ENCODE measurements around the gene SLC12A2.

SLC12A2 gene

DNA sequence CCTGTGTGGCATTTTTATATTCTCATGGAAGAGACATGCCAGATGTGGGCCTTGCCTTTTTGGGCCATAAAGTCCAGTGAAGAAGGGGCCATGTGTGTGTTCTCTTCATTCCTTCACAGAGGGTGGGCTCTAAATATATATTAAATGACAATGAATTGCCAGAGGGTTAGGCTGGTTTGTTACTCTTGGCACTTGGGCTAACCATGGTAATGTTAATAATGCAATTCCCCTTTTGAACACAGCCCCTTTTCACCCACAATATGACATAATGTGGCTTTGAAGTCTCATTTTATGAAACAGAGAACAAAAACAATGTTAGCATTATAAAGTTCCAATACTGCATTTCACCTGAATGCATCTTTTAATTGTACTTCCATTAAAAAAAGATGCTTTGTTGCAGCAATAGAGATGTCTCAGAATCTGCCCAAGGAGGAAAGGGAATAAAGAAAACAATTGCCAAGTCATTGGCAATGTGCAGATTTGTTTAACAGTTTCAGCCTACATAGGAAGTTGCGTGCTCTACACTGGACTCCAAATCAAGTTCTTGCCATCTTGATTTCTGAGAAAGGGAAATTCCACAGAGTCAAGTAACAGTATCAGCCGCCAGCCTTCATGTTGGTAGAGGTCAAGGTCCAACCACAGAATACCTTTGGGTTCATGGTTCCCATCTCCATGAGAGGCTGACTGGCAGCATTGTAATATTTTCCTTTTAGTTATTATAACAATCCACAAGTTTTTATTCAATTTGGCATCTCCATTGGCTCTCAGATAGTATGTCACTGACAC is 141.9 kb downstream of the SLC12A2 start:
- no peak for DNase-seq (ENCODE audit: low read depth in 2 of 2)

GRCh38 chr5:128228008-128228407 is 144.4 kb downstream of the SLC12A2 start:
- no peak for DNase-seq (ENCODE audit: low read depth in 2 of 2)

- DNase-seq (ENCODE audit: low read depth in 2 of 2), result no peak
Measured at GRCh38 chr5:128228521-128228920, 145.0 kb downstream of the SLC12A2 start.

DNA sequence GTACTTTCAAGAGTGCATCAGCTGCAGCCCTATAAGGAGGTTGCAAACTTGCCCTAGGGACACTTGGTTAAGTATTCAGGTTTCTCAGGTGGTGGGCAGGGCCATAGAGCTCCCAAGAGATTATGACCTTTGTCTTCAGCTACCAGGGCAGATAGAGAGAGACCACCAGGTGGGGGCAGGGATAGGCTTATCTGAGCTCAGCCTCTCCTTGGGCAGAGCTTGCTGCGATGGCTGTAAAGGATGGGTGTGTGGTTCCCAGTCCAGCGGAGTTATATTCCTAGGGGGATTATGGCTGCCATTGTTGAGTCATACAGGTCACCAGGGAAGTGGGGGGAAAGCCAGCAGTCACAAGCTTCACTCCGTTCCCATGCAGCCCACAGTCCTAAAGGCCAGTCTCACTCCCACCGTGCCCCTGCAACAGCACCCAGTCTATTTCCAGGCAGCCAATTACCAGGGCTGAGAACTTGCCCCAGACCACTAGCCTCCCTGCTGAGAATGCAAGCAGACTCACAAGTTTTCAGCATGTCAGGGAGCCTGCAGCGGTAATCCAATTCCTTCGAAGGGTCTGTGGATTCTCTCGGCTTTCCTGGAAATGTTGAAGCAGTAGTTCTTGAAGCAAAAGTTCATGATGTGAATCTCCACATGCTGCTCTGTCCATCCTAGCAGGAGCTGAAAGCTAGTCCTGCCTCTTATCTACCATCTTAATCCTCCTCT is 151.5 kb downstream of the SLC12A2 start:
- DNase-seq (ENCODE audit: low read depth in 2 of 2), result no peak

GRCh38 chr5:128236334-128236733 is 152.8 kb downstream of the SLC12A2 start:
- no peak for DNase-seq (ENCODE audit: low read depth in 2 of 2)

GRCh38 chr5:128237000-128237399 is 153.4 kb downstream of the SLC12A2 start:
- DNase-seq (ENCODE audit: low read depth in 2 of 2), result no peak

DNA sequence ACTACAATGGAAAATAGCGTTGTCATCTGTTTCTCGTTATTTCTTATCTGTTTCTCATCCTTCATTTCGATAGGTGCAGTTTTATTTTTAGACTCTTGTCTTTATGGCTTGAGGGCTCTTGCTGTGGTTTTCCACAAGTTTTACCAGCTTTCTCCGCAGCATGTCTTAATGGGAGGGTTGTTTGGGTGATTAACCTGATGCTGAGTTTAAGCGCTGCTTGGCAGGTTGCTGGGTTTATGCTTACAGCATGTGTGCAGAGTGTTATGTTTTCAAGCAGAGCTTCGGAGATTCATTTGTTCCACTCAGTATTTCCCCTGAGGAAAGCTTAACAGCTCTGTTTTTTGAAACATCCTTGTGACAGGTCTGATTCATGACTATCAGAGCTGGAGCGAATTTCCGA is 154.0 kb downstream of the SLC12A2 start:
- DNase-seq (ENCODE audit: low read depth in 2 of 2), result no peak

Data from stimulated activated CD8-positive, alpha-beta memory T cell treated with anti-CD3 and anti-CD28 coated beads, Interleukin-7, amount 100 ng/mL, for 4 hours (primary cell).